Vagina (tissue), 2 donors: Measurements from ENCODE around the gene MALT1. TPM values are rescaled to one million over a fixed set of nuclear protein-coding genes. Genes with fewer than 3 reads are reported as not detected.

Source experiments
- DNase-seq, 2 donors: peaks; one replicate each; pipeline ENCODE4 v3.0.0-alpha.2; 2017; ENCODE audit errors: extremely low spot score in 2 of 2
- H3K27ac ChIP-seq: fragments of 200-600 bp; sonication (generic); one replicate; pipeline ENCODE4 v1.5.1; 2019
- H3K27me3 ChIP-seq: fragments of 200-600 bp; sonication (generic); one replicate; pipeline ENCODE4 v1.5.1; 2019
- H3K36me3 ChIP-seq, 2 donors: fragments of 200-600 bp; sonication (generic); one replicate each; pipeline ENCODE4 v1.5.1; 2017 to 2019
- H3K4me1 ChIP-seq: fragments of 200-600 bp; sonication (generic); one replicate; pipeline ENCODE4 v1.5.1; 2019
- H3K4me3 ChIP-seq, 2 donors: fragments of 200-600 bp; sonication (generic); 1 replicate in 1 of 2; 2 replicates in 1 of 2; pipeline ENCODE4 v1.5.1; 2016 to 2019
- H3K9me3 ChIP-seq: fragments of 200-600 bp; sonication (generic); one replicate; pipeline ENCODE4 v1.5.1; 2019
- POLR2A ChIP-seq, 2 donors: fragments of 450-650 bp; IDR thresholded peaks; one replicate each; pipeline ENCODE4 v1.6.1; 2017; ENCODE audit warnings: antibody characterized with exemption in 2 of 2, mild to moderate bottlenecking in 2 of 2, moderate library complexity in 2 of 2
- POLR2AphosphoS5 ChIP-seq, 2 donors: sonication (generic); formaldehyde crosslinking; IDR thresholded peaks; one replicate each; pipeline ENCODE4 v1.9.0; 2017; ENCODE audit warnings: antibody characterized with exemption in 2 of 2, mild to moderate bottlenecking in 2 of 2, low read depth in 1 of 2; ENCODE audit not compliant: insufficient read depth in 1 of 2
- intact Hi-C: fragments of 100-400 bp; cut with DNase I; formaldehyde crosslinking; loops from one replicate; pipeline ENCODE4 v1.15.1; 2023
- total RNA-seq: library from RNA; depleted of rRNA; stranded (reverse); fragments of >200 nt; gene quantifications from one replicate; pipeline ENCODE4 v1.2.3, GENCODE V29; 2016
- TF ChIP-seq, protein P1 (sequence below), 3 experiments: fragments of 450-650 bp in 2 of 3; fragments of 200-600 bp in 1 of 3; sonication (generic) in 1 of 3; IDR thresholded peaks; one replicate each; pipeline ENCODE4 v1.5.1; 2017 to 2019; ENCODE audit warnings: antibody characterized with exemption in 3 of 3, mild to moderate bottlenecking in 2 of 3, moderate library complexity in 2 of 3

The MALT1 gene
- total RNA-seq, 1 donor from 2014 or later, result 35.8 TPM

GRCh38 chr18:58700209-58700608 is 28.9 kb downstream of the MALT1 start:
- intact Hi-C loops, result no loop called here
- Histone ChIP-seq H3K4me3 (no peak overlapping the region), H3K27ac (no peak overlapping the region), H3K27me3 (no peaks in the 10 kb centered on the region), H3K36me3 (peaks cover 0 to 11% of the 10 kb centered on the region in 2 donors), H3K9me3 (no peaks in the 10 kb centered on the region), H3K4me1 (no peaks in the 10 kb centered on the region)
- no peak for DNase-seq
- no peak for TF ChIP-seq POLR2A (IDR thresholded peaks at IDR 0.05)
- TF ChIP-seq POLR2AphosphoS5 (IDR thresholded peaks at IDR 0.05; ENCODE audit: insufficient read depth in 1 of 2, low read depth in 1 of 2), result no peak
- TF ChIP-seq, protein P1, sequence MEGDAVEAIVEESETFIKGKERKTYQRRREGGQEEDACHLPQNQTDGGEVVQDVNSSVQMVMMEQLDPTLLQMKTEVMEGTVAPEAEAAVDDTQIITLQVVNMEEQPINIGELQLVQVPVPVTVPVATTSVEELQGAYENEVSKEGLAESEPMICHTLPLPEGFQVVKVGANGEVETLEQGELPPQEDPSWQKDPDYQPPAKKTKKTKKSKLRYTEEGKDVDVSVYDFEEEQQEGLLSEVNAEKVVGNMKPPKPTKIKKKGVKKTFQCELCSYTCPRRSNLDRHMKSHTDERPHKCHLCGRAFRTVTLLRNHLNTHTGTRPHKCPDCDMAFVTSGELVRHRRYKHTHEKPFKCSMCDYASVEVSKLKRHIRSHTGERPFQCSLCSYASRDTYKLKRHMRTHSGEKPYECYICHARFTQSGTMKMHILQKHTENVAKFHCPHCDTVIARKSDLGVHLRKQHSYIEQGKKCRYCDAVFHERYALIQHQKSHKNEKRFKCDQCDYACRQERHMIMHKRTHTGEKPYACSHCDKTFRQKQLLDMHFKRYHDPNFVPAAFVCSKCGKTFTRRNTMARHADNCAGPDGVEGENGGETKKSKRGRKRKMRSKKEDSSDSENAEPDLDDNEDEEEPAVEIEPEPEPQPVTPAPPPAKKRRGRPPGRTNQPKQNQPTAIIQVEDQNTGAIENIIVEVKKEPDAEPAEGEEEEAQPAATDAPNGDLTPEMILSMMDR (IDR thresholded peaks at IDR 0.05), result no peak

DNA sequence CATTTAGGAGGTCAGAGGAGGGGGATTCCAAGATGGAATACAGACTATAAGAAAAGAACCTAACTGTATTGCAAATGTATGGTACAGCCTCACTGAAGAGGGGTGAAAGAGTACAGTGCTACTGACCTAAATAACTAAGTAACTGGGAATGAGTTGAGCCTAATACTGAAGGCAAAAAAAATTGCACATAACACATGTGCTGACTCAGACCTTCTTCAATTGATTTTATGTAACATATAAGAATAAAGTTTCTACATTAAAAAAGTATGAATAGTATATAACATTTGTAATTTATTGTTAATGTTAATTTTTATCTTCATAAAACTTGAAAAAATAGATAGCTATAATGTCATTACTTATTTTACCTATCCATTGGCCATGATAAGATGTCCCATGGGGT is 41.7 kb downstream of the MALT1 start:
- H3K4me1 ChIP-seq, result no peaks in the 10 kb centered on the region
- H3K27me3 ChIP-seq, result no peaks in the 10 kb centered on the region
- no peak for DNase-seq
- peaks cover 0 to 3% of the 10 kb centered on the region in 2 donors for H3K36me3 ChIP-seq
- no peak overlapping the region for H3K27ac ChIP-seq
- intact Hi-C loops, result no loop called here
- H3K4me3 ChIP-seq, result no peak overlapping the region
- TF ChIP-seq, protein P1 (IDR thresholded peaks at IDR 0.05), result no peak
- TF ChIP-seq POLR2A (IDR thresholded peaks at IDR 0.05) (no peak), POLR2AphosphoS5 (IDR thresholded peaks at IDR 0.05; ENCODE audit: insufficient read depth in 1 of 2, low read depth in 1 of 2) (no peak)
- H3K9me3 ChIP-seq, result no peaks in the 10 kb centered on the region

GRCh38 chr18:58714259-58714658 is 43.0 kb downstream of the MALT1 start:
- Histone ChIP-seq H3K27me3 (no peaks in the 10 kb centered on the region), H3K9me3 (no peaks in the 10 kb centered on the region), H3K36me3 (no peaks in the 10 kb centered on the region), H3K27ac (no peak overlapping the region), H3K4me3 (no peak overlapping the region), H3K4me1 (no peaks in the 10 kb centered on the region)
- intact Hi-C loops, result no loop called here
- TF ChIP-seq, protein P1 (IDR thresholded peaks at IDR 0.05), result no peak
- TF ChIP-seq POLR2A (IDR thresholded peaks at IDR 0.05), result no peak
- no peak for TF ChIP-seq POLR2AphosphoS5 (IDR thresholded peaks at IDR 0.05; ENCODE audit: insufficient read depth in 1 of 2, low read depth in 1 of 2)
- DNase-seq, result no peak

DNA sequence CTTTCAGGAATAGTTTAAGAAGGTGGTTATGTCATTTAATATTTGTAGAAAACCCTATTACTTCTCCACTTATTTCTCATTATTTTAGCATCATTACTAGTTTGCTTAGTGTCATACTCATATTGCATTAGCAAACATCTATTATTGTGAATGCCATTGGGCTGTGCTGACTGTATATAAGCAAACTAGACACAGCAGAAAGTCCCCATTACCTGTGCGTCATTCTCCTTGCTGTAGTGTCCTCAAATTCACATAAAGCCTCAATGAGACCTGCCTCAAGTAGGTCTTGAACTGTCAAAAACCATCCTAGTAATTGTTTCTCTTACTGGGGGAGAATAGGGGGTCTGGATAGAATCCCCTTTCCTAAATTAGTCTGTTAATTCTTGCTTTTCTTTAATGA is 43.6 kb downstream of the MALT1 start:
- Histone ChIP-seq H3K36me3 (no peaks in the 10 kb centered on the region), H3K27ac (no peak overlapping the region), H3K27me3 (no peaks in the 10 kb centered on the region), H3K4me3 (no peak overlapping the region), H3K4me1 (no peaks in the 10 kb centered on the region), H3K9me3 (no peaks in the 10 kb centered on the region)
- no peak for DNase-seq
- intact Hi-C loops, result no loop called here
- no peak for TF ChIP-seq POLR2A (IDR thresholded peaks at IDR 0.05)
- TF ChIP-seq, protein P1 (IDR thresholded peaks at IDR 0.05), result no peak
- TF ChIP-seq POLR2AphosphoS5 (IDR thresholded peaks at IDR 0.05; ENCODE audit: insufficient read depth in 1 of 2, low read depth in 1 of 2), result no peak

DNA sequence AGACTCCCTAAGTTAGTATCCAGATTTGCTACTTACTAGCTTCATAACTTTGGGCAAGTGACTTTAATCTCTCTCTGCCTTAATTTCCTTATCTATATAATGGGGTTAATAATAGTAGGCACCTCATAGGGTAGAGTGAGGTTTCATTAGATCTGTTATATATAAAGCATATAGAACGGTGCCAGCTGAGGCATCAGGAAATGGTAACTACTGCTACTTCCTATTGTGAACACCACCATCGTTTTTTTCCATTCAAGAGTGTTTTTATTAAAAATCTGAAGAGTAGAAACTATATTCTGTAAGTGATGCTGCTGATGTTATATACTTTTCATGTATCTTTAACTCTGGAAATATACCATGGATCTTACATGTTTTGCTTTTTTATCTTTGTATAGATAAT is 44.3 kb downstream of the MALT1 start:
- Histone ChIP-seq H3K4me3 (no peak overlapping the region), H3K27ac (no peak overlapping the region), H3K27me3 (no peaks in the 10 kb centered on the region), H3K4me1 (no peaks in the 10 kb centered on the region), H3K9me3 (no peaks in the 10 kb centered on the region), H3K36me3 (no peaks in the 10 kb centered on the region)
- TF ChIP-seq, protein P1 (IDR thresholded peaks at IDR 0.05), result no peak
- TF ChIP-seq POLR2AphosphoS5 (IDR thresholded peaks at IDR 0.05; ENCODE audit: insufficient read depth in 1 of 2, low read depth in 1 of 2) (no peak), POLR2A (IDR thresholded peaks at IDR 0.05) (no peak)
- intact Hi-C loops, result no loop called here
- no peak for DNase-seq
